ACHN (cell line): ENCODE measurements around the gene AGBL1.

Experiments
- DNase-seq: peaks from one replicate; pipeline ENCODE4 v3.0.0-alpha.2; 2015
- in situ Hi-C: cut with HindIII; loops from 2 replicates; pipeline ENCODE4 v1.10.0; 2017; ENCODE audit warnings: low sequenced_read_pairs, low pct_ligation_motif_present, low pct_unique_long_range_greater_than_20kb

AGBL1 gene

DNA sequence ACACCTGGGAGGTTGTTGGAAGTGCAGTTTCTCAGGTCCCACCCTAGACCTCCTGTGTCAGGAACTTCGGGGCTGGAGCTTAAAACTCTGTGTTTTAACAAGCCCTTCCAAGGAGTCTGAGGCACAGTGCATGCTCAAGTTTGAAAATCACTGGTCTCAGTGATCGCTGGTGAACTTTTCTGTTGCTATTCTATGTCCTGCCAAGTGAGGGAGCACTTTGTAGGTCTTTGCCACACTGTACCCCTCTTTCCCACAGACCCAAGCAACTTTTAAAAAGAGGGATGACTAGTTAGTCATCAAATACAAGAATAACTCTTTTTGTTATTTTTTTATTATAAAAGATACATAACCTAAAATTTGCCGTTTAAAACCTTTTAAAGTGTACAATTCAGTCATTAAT, 133.7 kb downstream of the AGBL1 start:
- in situ Hi-C loops, result no loop called here

DNA sequence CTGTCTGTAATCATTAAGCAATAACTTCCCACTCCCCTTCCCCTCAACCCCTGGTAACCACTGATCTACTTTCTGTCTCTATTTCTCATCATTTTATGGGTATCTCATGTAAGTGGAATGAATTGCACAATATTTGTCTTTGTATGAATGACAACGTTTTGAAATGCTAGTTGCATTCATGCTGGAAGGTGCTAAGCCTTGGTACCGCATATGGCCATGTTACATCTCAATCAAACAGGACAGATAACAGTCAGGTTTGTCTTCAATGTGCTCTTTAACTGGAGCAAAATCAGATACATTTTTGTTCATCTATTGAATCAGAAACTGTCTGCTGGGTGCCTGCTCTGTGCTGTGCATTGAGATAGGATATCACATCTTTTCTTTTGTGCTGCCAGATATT, 134.2 kb downstream of the AGBL1 start:
- in situ Hi-C loops, result no loop called here
- DNase-seq, result no peak

More for the DNA sequence above, 133.7 kb downstream of the AGBL1 start:
- DNase-seq, result no peak

DNA sequence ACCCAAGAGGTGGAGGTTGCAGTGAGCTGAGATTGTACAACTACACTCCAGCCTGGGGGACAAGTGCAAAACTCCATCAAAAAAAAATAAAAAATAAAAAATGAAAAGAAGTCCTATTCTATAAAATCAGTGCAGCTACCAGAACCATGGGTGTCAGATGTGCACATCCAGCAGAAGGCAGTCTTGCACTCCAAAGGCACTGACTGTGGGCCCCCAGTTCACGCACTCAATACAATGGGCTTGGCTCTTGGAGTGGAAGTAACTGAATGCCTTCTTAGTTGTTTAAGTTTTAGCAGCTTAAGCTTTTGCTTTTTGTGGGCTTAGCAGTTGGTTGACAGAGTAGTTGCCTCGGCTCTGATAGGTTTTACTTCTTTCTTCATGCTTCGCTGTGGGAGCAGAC, 141.4 kb downstream of the AGBL1 start:
- in situ Hi-C loops, result no loop called here
- no peak for DNase-seq

DNA sequence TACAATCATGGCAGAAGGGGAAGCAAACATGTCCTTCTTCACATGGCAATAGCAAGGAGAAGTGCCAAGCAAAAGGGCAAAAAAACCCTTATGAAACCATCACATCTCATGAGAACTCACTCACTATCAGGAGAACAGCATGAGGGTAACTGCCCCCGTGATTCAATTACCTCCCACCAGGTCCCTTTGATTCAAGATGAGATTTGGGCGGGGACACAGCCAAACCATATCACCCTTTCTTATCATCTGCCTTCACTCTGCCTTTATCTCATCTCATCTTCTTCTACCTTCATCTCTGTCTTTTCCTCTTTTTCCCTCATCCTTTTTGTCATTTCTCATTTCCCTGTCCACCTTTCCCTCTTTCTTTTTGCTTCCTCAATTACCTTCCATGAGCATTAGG, 149.6 kb downstream of the AGBL1 start:
- in situ Hi-C loops, result no loop called here
- no peak for DNase-seq

DNA sequence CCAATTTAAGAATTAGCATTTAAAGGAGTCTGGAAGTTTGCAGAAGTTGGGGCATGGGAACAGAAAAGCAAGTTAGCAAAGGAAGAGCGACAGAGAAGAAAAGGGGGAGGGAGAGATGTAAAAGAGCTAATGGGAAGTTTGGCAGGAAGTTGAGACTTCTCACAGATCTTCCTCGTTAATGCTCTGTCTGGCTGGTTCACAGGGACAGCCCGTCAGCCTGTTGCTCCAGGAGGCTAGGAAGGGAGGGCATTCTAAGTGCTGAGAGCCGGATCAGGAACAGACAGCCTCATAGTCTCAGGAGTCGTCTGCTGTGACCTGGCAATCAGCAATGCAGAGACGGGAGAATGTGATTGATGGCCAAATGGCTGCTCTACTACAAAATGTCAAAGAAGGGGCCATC, 150.3 kb downstream of the AGBL1 start:
- in situ Hi-C loops, result no loop called here
- DNase-seq, result no peak

DNA sequence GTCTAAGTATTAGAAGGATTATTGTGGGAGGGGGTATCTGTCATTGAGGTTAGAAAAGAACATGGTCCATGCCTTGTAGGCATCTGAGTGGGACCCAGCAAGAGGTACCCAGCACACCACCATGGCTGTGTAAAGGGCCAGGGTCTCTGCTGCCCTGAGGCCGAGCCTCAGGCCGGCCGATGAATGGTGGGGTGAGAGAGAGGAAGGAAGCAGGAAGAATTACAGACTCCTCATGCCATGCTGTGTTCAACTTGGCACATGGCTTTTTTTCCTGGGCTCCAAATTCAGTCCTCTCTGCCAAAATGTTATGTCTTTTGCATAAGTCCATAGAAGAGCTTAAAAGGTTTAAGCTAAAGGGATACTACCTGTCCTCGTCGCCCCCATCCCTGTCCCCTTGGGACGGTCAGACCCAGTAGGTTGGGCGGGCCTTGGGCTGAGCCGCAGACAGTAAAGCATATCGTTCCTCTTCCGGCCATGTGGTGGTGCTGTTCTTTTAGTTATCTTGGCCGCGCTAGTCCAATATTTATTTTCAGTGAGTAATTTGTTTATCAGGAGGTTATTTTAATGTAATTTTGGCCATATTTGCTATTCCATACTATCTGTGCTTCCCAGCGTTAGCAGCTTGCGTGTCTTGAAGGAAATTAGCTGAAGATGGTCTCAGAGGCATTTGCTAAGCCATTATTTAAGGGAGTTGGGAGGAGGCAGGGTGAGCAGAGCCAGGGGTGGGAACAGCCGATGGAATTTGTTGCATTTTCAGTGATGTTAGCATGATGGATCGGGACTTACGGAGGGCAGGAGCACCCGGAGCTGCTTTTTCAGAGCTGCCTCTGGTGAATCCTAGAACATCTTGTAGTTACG, 152.4 kb downstream of the AGBL1 start:
- peak; percentile 33 for DNase-seq
- in situ Hi-C loops, result no loop called here

DNA sequence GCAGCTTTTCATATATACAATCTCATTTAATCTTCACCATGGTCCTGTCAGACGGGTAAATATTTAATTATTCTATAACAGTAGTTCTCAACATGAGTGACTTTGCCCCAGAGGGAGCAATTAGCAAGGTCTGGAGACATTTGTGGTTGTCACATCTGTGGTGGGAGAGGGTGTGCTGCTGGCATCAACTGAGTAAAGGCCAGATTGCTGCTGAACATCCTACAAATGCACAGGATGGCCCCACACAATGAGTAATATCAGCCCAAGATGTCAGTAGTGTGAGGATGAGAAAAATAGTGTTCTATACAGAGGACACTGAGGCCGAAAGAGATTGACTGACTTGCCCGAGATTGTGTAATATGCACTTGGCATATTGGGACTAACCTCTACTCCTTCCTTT, 156.0 kb downstream of the AGBL1 start:
- in situ Hi-C loops, result no loop called here

DNA sequence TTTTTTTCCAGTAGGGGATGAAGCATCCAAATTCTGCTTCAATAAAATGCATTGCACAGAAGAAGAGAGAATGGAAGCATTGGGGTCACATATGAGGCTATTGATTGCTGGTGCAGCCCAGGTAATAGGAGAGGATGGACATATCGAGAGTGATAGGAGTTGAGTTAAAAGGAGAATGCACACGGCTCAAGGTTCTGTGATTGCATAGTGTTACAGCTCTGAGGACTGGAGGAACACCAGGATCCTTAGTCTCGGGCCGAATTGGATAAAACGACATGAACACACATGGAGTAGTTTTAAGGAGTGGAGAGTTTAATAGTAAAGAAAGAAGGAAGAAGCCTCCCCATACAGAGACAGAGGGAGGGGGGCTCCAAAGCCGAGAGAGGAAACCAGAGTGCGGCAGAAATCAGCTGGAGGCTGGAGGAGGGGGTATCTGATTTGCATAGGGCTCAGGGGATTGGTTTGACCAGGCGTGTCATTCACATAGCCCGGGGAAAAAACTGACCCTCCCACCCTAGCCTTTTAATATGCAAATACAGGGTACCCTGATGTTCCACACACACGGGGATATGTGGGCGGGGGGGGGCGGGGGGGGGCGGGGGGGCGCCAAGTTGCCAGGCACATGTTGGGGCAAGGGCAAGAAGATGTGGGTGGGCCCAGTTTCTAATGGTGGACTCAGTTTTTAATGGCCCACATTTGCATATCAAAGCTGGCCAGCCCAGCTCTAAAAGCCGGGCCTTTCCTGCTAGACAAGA, 156.9 kb downstream of the AGBL1 start:
- in situ Hi-C loops, result no loop called here
- no peak for DNase-seq

More for the DNA sequence above, 156.0 kb downstream of the AGBL1 start:
- DNase-seq, result no peak

DNA sequence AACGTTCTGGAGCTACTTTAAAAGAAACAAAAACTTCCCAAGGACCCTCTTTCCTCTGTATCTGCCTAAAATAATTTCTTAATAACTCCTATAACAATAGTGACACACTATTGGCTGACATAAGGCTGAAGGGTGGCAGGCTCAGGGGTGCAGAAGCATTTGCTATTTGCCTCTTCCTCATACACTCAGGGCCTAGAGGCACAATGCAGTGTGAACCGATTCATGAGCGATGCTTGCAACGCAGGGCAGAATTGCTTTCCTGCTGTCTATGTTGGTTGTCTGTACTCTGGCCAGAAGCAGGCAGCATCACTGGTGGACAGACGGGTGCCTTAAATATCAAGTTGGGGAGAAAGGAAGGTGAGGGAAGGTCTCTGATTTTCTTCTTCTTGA, 157.4 kb downstream of the AGBL1 start:
- DNase-seq, result no peak
- in situ Hi-C loops, result no loop called here

DNA sequence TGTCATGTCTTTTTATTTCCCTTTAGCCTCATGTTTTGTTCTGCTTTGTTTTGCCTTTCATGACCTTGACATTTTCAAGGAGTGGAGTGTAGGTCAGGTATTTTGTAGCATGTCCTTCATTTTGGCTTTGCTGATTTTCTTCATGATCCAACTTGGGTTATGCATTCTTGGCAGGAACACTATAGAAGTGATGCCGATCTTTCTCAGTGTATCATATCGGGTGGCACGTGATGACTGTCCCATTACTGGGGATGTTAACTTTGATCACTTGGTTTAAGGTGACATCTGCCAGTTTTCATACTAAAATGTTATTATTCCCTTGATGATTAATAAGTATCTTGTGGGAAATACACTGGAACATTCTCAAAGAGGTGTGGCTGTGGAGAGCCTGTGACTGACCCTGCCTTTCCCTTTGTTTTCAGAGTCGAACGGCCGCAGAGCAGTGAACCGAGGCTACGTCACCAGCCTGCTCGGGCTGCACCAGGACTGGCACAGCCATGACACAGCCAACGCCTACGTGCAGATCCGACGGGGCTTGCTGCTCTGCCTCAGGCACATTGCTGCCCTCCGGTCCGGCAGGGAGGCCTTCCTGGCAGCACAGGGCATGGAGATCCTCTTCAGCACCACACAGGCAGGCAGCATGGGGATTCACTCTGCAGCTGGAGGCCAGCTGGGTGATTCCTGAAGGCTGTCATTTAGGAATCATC, 167.7 kb downstream of the AGBL1 start:
- in situ Hi-C loops, result no loop called here

DNA sequence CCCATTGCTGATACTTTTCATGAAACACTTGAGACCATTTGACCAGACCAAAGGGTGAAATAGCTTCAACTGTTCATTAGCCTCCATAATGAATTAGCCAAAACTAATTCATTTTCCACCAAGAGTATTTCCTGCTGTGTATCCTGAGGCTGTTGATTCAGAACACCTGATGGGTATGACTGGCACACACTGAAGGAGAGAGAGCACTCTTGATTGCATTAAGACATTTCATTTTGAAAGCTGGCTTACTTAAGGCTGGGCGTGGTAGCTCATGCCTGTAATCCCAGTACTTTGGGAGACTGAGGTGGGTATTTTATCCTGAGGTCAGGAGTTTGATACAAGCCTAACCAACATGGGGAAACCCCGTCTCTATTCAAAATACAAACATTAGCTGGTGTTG, 175.6 kb downstream of the AGBL1 start:
- in situ Hi-C loops, result no loop called here

More for the DNA sequence above, 167.7 kb downstream of the AGBL1 start:
- DNase-seq, result no peak

DNA sequence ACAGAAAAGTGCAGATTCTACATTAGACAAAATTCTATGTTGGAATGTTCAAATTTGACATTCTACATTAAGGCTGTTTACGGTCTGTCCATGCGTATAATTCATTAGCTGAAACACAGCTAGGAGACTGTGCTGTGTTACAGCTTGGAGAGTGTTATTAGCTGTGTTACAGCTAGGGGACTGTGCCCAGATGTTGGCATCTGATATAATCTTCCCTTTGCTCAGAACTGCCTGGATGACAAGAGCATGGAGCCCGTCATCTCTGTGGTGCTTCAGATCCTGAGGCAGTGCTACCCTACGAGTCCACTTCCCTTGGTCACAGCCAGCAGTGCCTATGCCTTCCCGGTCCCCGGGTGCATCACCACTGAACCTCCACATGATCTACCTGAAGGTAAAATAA, 177.0 kb downstream of the AGBL1 start:
- in situ Hi-C loops, result no loop called here
- no peak for DNase-seq

More for the DNA sequence above, 175.6 kb downstream of the AGBL1 start:
- no peak for DNase-seq

DNA sequence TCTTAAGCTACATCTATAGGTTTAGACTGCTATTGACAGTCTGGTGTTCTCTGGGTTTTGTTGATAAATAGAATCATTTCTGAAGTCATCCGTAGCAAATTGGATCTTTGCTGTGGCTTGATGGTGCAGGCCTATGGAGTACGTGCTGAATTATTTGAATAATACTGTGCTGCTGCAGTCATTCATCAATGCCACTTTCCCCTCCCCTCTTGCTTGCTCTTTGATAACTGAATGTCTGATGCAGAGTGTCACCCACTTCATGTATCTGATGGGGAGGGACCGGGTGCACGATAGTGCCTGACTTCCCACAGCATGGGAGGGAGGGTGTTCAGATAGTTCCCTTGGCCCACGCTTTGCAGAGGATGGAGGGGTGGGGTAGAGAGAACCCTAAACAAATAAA, 179.9 kb downstream of the AGBL1 start:
- in situ Hi-C loops, result no loop called here
- no peak for DNase-seq

DNA sequence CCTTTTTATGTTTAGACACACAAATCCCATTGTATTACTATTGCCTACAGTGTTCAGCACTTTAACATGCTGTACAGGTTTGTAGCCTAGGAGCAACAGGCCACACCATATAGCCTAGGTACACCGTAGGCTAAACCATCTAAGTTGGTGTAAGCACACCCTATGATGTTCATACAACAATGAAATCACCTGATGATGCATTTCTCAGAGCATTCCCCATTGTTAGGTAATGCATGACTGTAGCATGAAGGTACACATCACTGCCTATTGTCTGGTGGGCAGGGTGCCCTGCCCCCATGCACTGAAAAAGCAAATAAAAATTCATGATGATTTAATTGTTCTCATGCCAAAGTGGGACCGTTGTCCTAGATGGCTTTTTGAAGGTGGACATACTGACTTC, 183.6 kb downstream of the AGBL1 start:
- in situ Hi-C loops, result no loop called here
- DNase-seq, result no peak

DNA sequence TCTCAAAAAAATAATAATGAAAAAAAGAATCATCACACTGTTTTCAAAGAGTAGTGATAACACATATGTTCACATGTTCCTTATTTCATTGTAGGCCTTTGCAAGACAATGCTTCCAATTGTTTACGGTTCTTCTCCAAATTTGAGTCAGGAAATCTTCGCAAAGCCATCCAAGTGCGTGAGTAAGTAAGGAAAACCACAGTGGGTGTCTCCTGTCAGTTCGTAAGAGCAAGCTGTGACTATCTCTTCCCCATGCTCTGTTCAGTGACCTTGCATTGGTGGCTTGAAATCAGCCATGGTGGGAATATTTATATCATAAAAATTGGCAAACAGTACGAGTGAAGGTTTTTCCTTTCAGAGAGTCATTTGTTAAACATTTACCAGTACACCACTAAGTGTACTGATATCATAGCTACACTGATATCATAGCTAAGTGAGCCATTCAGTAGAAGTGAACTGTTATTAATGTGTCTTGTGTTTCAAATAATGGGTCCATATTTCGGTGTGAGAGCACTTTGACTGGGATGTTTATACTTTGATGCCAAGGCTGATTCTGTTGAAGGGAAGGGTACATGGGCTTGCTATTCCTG, 187.3 kb downstream of the AGBL1 start:
- in situ Hi-C loops, result no loop called here
- no peak for DNase-seq

DNA sequence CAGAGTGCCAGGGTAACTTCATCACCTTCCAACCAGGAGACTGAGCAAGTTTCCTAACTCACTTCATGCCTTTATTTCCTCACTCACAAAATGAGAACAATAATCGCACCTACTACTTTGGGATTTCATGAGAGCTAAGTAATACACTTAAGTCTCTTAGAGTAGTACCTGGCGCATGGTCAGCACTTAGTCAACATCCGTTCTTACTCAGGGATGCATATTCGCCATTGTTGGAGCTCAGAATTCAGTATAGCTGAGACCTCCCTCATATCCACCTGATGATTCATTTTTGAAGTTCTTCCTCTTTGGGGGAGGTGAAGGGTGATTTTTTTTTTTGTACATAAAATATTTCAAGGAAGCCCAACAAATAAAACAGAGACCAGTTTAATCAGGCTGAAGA, 188.2 kb downstream of the AGBL1 start:
- in situ Hi-C loops, result no loop called here
- DNase-seq, result no peak

DNA sequence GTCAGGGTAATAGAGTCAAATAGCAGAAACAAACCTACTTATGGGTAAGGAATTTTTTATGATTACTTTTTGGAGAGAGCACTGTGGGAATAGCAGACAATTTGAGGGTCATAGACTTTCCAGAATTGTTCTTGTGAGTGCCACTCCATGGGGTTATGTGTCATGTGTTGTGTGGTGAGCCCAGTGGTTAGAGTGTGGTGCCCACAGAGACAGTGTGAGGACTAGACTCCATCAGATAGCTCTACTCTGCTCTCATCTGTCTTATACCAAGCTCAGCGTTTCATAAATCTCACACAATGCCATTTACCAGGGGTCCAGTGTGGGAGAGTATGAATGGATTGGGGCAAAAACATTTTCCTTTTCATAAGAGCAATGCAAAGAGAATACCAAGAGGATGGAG, 188.9 kb downstream of the AGBL1 start:
- DNase-seq, result no peak
- in situ Hi-C loops, result no loop called here

DNA sequence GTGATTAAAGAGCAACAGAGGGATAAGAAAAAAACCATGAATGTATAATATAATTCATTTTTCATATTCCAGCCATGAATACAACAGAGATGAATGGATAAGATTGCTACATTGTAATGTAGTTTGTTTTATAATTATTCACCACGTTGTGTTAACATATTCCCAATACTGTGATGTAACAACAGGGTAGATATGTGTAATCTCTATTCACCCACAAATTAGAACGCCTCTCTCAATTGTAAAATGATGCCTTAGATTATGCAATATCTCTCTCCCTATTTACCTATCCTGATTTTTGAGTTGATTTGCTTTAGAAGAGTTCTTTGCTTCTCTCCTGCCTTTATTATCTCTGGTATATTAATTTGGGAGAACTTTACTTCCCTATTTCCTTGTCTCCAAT, 193.6 kb downstream of the AGBL1 start:
- in situ Hi-C loops, result no loop called here
- no peak for DNase-seq

DNA sequence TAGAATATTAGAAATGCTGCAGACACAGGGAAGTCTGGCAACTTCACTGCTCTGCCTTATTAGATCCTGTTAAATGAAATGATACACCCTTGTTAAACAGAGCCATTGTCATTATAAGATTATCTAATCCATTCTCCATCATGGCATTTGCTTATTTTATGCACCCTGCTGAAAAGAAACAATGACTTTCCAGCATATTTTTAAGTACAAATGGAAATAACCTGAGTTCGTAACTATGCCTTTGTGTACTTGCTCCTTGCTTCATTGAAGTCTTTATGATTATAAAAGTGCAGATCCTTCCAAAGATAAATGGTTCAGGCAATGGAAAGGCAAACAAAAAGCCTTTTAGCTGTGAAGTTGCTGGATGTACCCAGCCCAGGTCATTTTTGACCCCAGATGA, 195.7 kb downstream of the AGBL1 start:
- no peak for DNase-seq
- in situ Hi-C loops, result no loop called here
